ENCODE measurements around the gene CFAP65. TPM values are rescaled to one million over a fixed set of nuclear protein-coding genes. Genes with fewer than 3 reads are reported as not detected.

Gene CFAP65
- total RNA-seq, 1 experiment from 2014 or later: 0.52 TPM

DNA sequence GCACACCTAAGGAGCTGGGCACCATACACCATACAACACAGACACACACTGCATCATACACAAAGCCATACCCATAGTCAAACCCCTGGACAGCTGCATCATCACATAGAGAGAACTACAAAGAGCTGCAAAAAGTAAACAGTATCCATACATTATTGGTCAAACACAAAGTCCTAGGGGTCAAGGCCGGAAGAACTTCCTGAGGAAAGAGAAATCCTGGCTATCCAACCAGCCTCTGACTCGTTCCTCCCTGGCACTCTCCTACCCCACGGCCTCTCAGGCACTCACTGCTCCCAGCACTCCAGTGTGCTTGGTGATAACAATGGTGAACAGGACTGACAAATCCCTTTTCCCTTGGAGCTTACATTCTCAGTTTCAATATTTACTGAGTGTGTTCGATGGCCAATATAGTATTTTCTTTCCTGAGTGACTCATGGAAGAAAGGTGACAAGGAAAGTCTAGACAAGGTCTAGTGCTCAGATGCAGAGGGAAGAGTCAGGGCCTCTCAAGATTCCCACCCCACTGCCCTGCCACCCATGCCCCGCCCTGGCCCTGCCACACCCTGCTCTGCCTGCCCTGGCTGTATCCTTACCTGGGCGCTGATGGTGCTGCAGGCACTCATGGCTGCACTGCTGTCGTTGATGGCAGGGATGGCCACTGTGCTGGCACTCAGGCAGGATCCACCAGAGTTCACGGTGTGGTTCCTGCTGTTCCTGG, 3.4 kb downstream of the CFAP65 start:
- Histone ChIP-seq H3K36me3 (ENCODE audit: control insufficient read depth in 1 of 2, insufficient read depth in 2 of 2, low read length in 2 of 2) (no peaks in the 10 kb centered on the region), H3K4me2 (ENCODE audit: low read length) (no peak overlapping the region), H3K27me3 (ENCODE audit: insufficient read depth, low read length) (peaks cover 33% of the 10 kb centered on the region), H4K20me1 (ENCODE audit: insufficient read depth) (no peaks in the 10 kb centered on the region), H3K27ac (ENCODE audit: low read depth, low read length) (no peak overlapping the region), H2AFZ (ENCODE audit: low read depth, low read length, poor library complexity, severe bottlenecking) (no peak overlapping the region), H3K9me3 (ENCODE audit: control insufficient read depth in 1 of 2, insufficient read depth in 1 of 2, low read depth in 1 of 2, low read length in 2 of 2) (no peaks in the 10 kb centered on the region), H3K79me2 (ENCODE audit: insufficient read depth, low read length) (no peaks in the 10 kb centered on the region), H3K4me1 (ENCODE audit: control insufficient read depth in 1 of 2, insufficient read depth in 2 of 2, low read length in 2 of 2) (no peaks in the 10 kb centered on the region), H3K9ac (ENCODE audit: low read length) (no peak overlapping the region), H3K9me2 (ENCODE audit: insufficient read depth) (no peaks in the 10 kb centered on the region), H3K4me3 (replicated peaks in 1 of 2; ENCODE audit: low read depth in 1 of 2, low read length in 2 of 2) (no peak overlapping the region)
- ChIA-PET POLR2A (no interaction called here), RAD21 (ENCODE audit: low non-redundant PET in 1 of 2, low total read pairs in 2 of 2, uncharacterized antibody in 2 of 2, unreplicated experiment in 2 of 2) (no interaction called here), CTCF (interaction anchor here (1.2 to 3.5 kb wide), 2 partner anchors 8 to 36 kb away, joined by 3 to 21 read pairs; no protein-coding TSS in a partner anchor)
- BruUV-seq (replicated peaks): no TSS peak
- ATAC-seq (no peak), DNase-seq (ENCODE audit: low read depth, low spot score) (no peak)
- TF ChIP-seq ZFX (IDR thresholded peaks at IDR 0.05) (no peak), ZNF274 (IDR thresholded peaks at IDR 0.05; ENCODE audit: low read depth, low read length) (no peak), ELF1 (IDR thresholded peaks at IDR 0.05; ENCODE audit: borderline replicate concordance, low read depth) (no peak), FOSL1 (IDR thresholded peaks at IDR 0.05; ENCODE audit: low read depth) (no peak), CBX3 (IDR thresholded peaks at IDR 0.05; ENCODE audit: low read depth) (no peak)
- TF ChIP-seq, protein P1, sequence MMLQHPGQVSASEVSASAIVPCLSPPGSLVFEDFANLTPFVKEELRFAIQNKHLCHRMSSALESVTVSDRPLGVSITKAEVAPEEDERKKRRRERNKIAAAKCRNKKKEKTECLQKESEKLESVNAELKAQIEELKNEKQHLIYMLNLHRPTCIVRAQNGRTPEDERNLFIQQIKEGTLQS (IDR thresholded peaks at IDR 0.05): no peak
- TF ChIP-seq, protein P2, sequence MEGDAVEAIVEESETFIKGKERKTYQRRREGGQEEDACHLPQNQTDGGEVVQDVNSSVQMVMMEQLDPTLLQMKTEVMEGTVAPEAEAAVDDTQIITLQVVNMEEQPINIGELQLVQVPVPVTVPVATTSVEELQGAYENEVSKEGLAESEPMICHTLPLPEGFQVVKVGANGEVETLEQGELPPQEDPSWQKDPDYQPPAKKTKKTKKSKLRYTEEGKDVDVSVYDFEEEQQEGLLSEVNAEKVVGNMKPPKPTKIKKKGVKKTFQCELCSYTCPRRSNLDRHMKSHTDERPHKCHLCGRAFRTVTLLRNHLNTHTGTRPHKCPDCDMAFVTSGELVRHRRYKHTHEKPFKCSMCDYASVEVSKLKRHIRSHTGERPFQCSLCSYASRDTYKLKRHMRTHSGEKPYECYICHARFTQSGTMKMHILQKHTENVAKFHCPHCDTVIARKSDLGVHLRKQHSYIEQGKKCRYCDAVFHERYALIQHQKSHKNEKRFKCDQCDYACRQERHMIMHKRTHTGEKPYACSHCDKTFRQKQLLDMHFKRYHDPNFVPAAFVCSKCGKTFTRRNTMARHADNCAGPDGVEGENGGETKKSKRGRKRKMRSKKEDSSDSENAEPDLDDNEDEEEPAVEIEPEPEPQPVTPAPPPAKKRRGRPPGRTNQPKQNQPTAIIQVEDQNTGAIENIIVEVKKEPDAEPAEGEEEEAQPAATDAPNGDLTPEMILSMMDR (IDR thresholded peaks at IDR 0.05 in 2 of 3, conservative IDR thresholded peaks at IDR 0.05 in 1 of 3; ENCODE audit: borderline replicate concordance in 1 of 3, insufficient read depth in 1 of 3, low read depth in 2 of 3, low read length in 2 of 3): no peak
- intact Hi-C loops (cut with micrococcal nuclease): no loop called here

DNA sequence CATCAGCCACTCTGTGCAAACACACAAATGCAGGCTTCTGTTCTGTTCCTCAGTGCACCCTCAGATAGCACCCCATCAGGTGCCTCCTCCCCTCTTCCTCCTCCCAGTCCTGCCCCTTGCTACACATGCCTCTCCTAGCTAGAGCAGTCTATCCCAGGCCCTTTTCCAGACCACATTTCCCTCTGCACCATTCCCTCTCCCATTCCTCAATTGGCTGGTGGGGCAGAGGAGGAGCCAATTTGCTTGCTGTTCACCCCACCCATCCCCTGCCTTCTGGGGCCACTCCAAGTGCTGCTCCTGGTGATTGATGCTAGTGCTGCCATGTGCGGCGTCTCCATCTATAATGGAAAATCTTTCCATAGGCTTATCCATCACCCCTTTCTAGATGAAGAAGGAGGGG, 5.4 kb downstream of the CFAP65 start:
- intact Hi-C loops (cut with micrococcal nuclease): no loop called here
- Histone ChIP-seq H3K9ac (ENCODE audit: low read length) (no peak overlapping the region), H2AFZ (ENCODE audit: low read depth, low read length, poor library complexity, severe bottlenecking) (no peak overlapping the region), H3K27ac (ENCODE audit: low read depth, low read length) (no peak overlapping the region), H3K36me3 (ENCODE audit: control insufficient read depth in 1 of 2, insufficient read depth in 2 of 2, low read length in 2 of 2) (no peaks in the 10 kb centered on the region), H4K20me1 (ENCODE audit: insufficient read depth) (no peaks in the 10 kb centered on the region), H3K9me2 (ENCODE audit: insufficient read depth) (no peaks in the 10 kb centered on the region), H3K9me3 (ENCODE audit: control insufficient read depth in 1 of 2, insufficient read depth in 1 of 2, low read depth in 1 of 2, low read length in 2 of 2) (no peaks in the 10 kb centered on the region), H3K4me2 (ENCODE audit: low read length) (no peak overlapping the region), H3K4me1 (ENCODE audit: control insufficient read depth in 1 of 2, insufficient read depth in 2 of 2, low read length in 2 of 2) (no peaks in the 10 kb centered on the region), H3K4me3 (replicated peaks in 1 of 2; ENCODE audit: low read depth in 1 of 2, low read length in 2 of 2) (no peak overlapping the region), H3K79me2 (ENCODE audit: insufficient read depth, low read length) (no peaks in the 10 kb centered on the region), H3K27me3 (ENCODE audit: insufficient read depth, low read length) (peaks cover 32% of the 10 kb centered on the region)
- ChIA-PET POLR2A (no interaction called here), CTCF (no interaction called here), RAD21 (ENCODE audit: low non-redundant PET in 1 of 2, low total read pairs in 2 of 2, uncharacterized antibody in 2 of 2, unreplicated experiment in 2 of 2) (no interaction called here)
- TF ChIP-seq ZNF274 (IDR thresholded peaks at IDR 0.05; ENCODE audit: low read depth, low read length) (no peak), EZH2 (IDR thresholded peaks at IDR 0.05) (no peak), ELF1 (IDR thresholded peaks at IDR 0.05; ENCODE audit: borderline replicate concordance, low read depth) (no peak)
- ATAC-seq (no peak), DNase-seq (ENCODE audit: low read depth, low spot score) (no peak)
- BruUV-seq (replicated peaks): no TSS peak
